GM10266 (cell line): ENCODE measurements around the gene CA10.
A peak's percentile ranks its signal among the peaks of the same experiment; 100 is the strongest.

ENCODE experiments used
- DNase-seq: peaks from one replicate; pipeline ENCODE4 v3.0.0; 2012; ENCODE audit errors: extremely low spot score
- TF ChIP-seq, protein P1 (sequence below): IDR thresholded peaks from 2 replicates; pipeline ENCODE4 v1.5.1; 2012; ENCODE audit warnings: mild to moderate bottlenecking, low read depth; ENCODE audit not compliant: control insufficient read depth, insufficient read depth; ENCODE audit errors: missing control alignments

Gene CA10

DNA sequence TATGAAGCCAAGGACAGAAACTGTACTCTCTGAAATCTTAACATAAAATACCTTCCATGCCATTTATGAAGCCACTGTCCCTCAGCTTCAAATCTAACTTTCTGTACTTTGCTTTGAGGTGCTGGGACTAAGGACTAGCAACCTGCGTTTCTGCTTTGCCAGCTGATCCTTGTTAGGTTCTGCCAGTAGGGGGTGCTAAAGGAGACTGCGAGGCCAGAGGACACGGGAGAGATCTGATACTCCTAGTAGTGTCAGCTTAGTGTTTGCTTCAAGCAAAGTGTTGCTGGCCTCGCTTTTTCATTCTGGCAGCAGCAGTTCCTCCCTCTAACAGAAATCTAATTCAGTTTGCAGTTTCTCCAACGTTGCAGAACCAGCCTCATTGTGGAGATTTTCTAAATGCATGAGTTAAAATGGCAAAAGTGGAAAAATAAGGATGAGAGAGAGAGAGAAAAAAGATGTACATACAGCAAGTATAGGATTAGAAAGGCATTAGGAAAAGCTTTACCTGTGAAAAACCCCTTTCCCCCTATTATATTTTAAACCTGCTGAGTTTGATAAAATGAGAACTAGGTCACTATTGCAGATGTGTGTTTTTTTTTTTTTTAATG, 297.5 kb downstream of the CA10 start:
- peak; percentile 30 for DNase-seq
- TF ChIP-seq, protein P1, sequence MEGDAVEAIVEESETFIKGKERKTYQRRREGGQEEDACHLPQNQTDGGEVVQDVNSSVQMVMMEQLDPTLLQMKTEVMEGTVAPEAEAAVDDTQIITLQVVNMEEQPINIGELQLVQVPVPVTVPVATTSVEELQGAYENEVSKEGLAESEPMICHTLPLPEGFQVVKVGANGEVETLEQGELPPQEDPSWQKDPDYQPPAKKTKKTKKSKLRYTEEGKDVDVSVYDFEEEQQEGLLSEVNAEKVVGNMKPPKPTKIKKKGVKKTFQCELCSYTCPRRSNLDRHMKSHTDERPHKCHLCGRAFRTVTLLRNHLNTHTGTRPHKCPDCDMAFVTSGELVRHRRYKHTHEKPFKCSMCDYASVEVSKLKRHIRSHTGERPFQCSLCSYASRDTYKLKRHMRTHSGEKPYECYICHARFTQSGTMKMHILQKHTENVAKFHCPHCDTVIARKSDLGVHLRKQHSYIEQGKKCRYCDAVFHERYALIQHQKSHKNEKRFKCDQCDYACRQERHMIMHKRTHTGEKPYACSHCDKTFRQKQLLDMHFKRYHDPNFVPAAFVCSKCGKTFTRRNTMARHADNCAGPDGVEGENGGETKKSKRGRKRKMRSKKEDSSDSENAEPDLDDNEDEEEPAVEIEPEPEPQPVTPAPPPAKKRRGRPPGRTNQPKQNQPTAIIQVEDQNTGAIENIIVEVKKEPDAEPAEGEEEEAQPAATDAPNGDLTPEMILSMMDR = peak; percentile 65

DNA sequence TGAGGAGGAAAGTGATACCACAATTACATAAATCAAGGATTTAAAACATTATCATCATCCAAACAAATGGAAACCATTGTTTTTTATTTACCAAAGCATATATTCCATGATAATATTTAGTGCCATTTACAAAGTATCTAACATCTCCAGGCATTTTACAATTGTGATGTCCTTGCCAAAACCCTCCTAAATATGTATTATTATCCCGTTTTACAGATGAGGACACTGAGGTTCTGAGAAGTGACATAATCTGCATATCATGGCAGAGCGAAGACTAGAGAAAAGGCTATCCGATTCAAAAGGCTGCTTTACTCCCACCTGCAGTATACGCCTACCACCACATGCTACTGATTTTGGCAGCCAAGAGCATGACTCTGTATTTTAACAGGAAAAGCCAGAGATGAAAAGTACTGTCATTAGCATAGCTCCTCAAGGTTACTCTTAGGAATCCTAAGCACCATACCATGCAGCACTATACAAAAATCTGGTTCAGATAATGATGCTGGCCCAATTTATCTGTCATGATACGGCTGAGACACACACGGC, 301.4 kb downstream of the CA10 start:
- TF ChIP-seq, protein P1 = no peak
- no peak for DNase-seq

DNA sequence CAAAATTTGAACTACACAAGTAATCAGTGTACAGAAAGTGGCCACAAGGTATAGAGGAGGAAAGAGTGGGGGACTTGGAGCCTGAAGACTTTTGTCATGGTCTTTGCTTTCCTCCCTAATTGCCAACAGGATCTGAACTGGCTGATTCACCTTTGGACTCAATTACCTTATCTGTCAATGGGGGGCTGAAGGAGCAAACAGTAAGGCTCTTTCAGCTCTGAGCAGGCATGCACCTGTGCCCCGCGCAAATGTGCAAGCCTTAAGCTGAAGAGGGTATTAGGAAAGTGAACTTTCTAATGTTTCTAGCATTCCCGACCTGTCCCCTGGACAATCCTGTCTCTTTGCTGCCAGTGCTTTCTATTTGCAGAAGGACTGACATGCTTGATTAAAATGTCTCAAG, 302.7 kb downstream of the CA10 start:
- TF ChIP-seq, protein P1 = no peak

DNA sequence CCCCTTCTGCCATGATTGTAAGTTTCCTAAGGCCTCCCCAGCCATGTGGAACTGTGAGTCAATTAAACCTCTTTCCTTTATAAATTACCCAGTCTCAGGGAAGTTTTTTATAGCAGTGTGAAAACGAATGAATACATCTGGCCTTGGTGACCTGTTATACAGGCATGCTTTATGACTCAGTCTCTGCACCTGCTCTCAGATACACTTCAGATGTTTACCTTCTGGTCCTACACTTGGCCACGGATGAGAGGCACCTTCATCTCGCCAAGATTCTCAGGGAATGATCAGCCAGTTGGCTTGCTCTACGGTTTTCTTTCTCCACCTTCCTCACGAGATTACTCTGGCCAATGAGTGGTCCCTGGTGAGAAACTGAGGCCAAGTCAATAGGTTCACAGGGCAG, 304.7 kb downstream of the CA10 start:
- DNase-seq = no peak
- TF ChIP-seq, protein P1 = no peak

More for the DNA sequence above, 302.7 kb downstream of the CA10 start:
- no peak for DNase-seq

DNA sequence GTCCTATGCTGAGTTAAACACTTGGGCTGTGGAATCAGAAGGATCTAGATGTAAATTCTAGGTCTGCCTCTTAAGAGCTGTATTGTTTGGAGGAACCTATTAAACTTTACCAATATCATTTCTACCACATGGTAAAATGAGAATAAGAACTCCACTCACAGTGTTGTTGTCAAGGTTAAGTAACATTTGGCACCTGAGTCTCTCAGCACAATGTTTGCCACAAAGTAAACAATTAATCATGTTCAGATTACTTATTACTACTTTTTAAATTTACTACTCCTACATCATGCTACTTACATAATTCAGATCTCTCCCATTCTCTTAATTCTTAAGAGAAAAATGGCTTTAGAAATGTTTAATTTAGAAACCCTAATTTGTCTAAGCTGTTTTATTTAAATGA, 305.9 kb downstream of the CA10 start:
- TF ChIP-seq, protein P1 = no peak
- DNase-seq = no peak

DNA sequence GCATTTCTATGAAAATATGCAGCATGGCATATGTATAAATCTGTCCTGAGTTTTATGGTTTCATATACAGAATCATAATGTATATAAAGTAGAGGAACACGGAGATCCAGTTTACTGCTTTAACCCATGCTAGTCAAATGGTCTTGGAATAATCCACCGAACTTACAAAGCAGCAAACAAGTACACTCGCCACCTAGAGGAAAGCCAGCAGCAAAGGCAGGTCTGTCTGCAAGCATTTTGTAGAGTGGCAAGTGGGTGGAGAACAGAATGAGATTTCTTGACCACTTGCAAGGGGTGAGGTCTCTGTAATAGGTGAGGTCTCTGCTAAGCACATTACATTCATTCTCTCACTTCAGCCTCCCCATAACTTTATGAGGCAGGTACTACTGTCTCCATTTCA, 308.3 kb downstream of the CA10 start:
- DNase-seq = no peak
- TF ChIP-seq, protein P1 = no peak

DNA sequence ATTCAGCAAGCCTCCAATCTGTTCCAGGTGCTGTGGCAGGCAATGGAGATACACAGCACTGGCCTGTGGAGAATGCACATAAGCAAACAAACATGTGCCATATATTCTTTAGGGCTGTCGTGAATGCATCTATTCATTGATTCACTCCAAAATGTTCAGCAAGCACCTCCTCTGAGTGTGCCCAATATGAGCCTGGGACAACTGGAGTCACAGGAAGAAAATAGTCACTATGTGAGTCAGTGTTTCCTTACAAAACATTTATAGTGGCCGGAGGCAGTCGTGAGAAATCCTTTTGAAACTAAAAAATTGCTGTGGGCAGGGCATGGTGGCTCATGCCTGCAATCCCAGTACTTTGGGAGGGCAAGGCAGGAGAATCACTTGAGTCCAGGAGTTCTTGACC, 310.1 kb downstream of the CA10 start:
- TF ChIP-seq, protein P1 = no peak
- no peak for DNase-seq
